ENCODE results near the gene KCNK5.

GRCh38 chr6:39225946-39226437 lies 3.3 kb downstream of the KCNK5 start:
- TF ChIP-seq CTCF (IDR thresholded peaks at IDR 0.05), result no peak
- TF ChIP-seq EZH2 (IDR thresholded peaks at IDR 0.05; ENCODE audit: borderline replicate concordance, insufficient read depth, low read depth, low read length, poor library complexity, severe bottlenecking), result no peak
